HEK293 (cell line): ENCODE results near the gene APBB1.

ENCODE experiments used
- CTCF ChIA-PET: fragments of 350-600 bp; formaldehyde crosslinking; extraction: SDS; loops from one replicate; lab custom pipeline; 2021; ENCODE audit warnings: antibody characterized with exemption; lab: Yijun Ruan, JAX
- POLR2A ChIA-PET: fragments of 300-600 bp; formaldehyde crosslinking; extraction: SDS; loops from one replicate; lab custom pipeline; 2020; ENCODE audit warnings: antibody characterized with exemption, inconsistent platforms; lab: Yijun Ruan, JAX
- H3K27ac ChIP-seq: fragments of 200-500 bp; sonication (Bioruptor generic); 2 replicates; pipeline ENCODE4 v1.5.1; 2014; ENCODE audit warnings: low read depth, low read length, control low read depth, inconsistent platforms; ENCODE audit errors: extremely low read depth
- H3K36me3 ChIP-seq, 2 experiments: fragments of 200-500 bp in 1 of 2; sonication (Bioruptor generic) in 1 of 2; 1 replicate in 1 of 2; 2 replicates in 1 of 2; pipeline ENCODE4 v1.5.1; 2014 to 2017; ENCODE audit warnings: inconsistent platforms in 2 of 2, low read length in 2 of 2; ENCODE audit not compliant: control insufficient read depth in 2 of 2, insufficient read depth in 1 of 2
- H3K4me1 ChIP-seq: fragments of 200-500 bp; sonication (Bioruptor generic); 2 replicates; pipeline ENCODE4 v1.5.1; 2014; ENCODE audit warnings: mild to moderate bottlenecking, low read length, inconsistent platforms; ENCODE audit not compliant: control insufficient read depth, insufficient read depth
- H3K4me3 ChIP-seq: 2 replicates; pipeline ENCODE4 v1.5.1; 2011; ENCODE audit warnings: low read depth, mild to moderate bottlenecking, control low read depth, low read length, moderate library complexity
- H3K9me3 ChIP-seq: fragments of 200-500 bp; sonication (Bioruptor generic); 2 replicates; pipeline ENCODE4 v1.5.1; 2014; ENCODE audit warnings: low read depth, low read length, inconsistent platforms; ENCODE audit not compliant: control insufficient read depth, insufficient read depth
- SALL2 ChIP-seq: fragments of 450-650 bp; formaldehyde crosslinking; IDR thresholded peaks from 2 replicates; pipeline ENCODE4 v1.5.0; 2017; ENCODE audit warnings: missing biosample characterization, mild to moderate bottlenecking, missing genetic modification characterization, borderline replicate concordance
- SCRT1 ChIP-seq: fragments of 450-650 bp; formaldehyde crosslinking; IDR thresholded peaks from 2 replicates; pipeline ENCODE4 v1.5.1; 2016; ENCODE audit warnings: missing biosample characterization, missing genetic modification characterization, borderline replicate concordance
- SCRT2 ChIP-seq: fragments of 450-650 bp; formaldehyde crosslinking; IDR thresholded peaks from 2 replicates; pipeline ENCODE4 v1.5.1; 2016; ENCODE audit warnings: missing biosample characterization, missing genetic modification characterization
- SP7 ChIP-seq: fragments of 450-650 bp; formaldehyde crosslinking; IDR thresholded peaks from 2 replicates; pipeline ENCODE4 v1.5.1; 2016; ENCODE audit warnings: missing biosample characterization, missing genetic modification characterization
- ZNF146 ChIP-seq: fragments of 450-650 bp; formaldehyde crosslinking; IDR thresholded peaks from 2 replicates; pipeline ENCODE4 v1.5.1; 2016; ENCODE audit warnings: missing biosample characterization, missing genetic modification characterization
- ZNF221 ChIP-seq: fragments of 450-650 bp; formaldehyde crosslinking; IDR thresholded peaks from 2 replicates; pipeline ENCODE4 v1.5.1; 2017; ENCODE audit warnings: missing biosample characterization, missing genetic modification characterization, borderline replicate concordance
- ZNF24 ChIP-seq: fragments of 450-650 bp; formaldehyde crosslinking; IDR thresholded peaks from 2 replicates; pipeline ENCODE4 v1.5.1; 2016; ENCODE audit warnings: missing biosample characterization, missing genetic modification characterization
- ZNF274 ChIP-seq, 2 experiments: fragments of 200-500 bp in 1 of 2; fragments of 450-650 bp in 1 of 2; sonication (Bioruptor generic) in 1 of 2; formaldehyde crosslinking in 1 of 2; IDR thresholded peaks; 2 replicates each; pipeline versions ENCODE4 v1.5.1 to v1.6.1; 2014 to 2016; ENCODE audit warnings: borderline replicate concordance in 1 of 2, inconsistent platforms in 1 of 2, low read length in 1 of 2, missing biosample characterization in 1 of 2, missing genetic modification characterization in 1 of 2
- ZNF544 ChIP-seq: fragments of 450-650 bp; formaldehyde crosslinking; IDR thresholded peaks from 2 replicates; pipeline ENCODE4 v1.5.0; 2017; ENCODE audit warnings: missing biosample characterization, missing genetic modification characterization
- ZNF629 ChIP-seq: fragments of 450-650 bp; formaldehyde crosslinking; IDR thresholded peaks from 2 replicates; pipeline ENCODE4 v1.5.1; 2017; ENCODE audit warnings: missing biosample characterization, missing genetic modification characterization
- ZNF677 ChIP-seq: fragments of 450-650 bp; IDR thresholded peaks from 2 replicates; pipeline ENCODE4 v1.5.0; 2018; ENCODE audit warnings: missing biosample characterization, mild to moderate bottlenecking, missing genetic modification characterization, moderate library complexity
- ZNF707 ChIP-seq: fragments of 450-650 bp; formaldehyde crosslinking; IDR thresholded peaks from 2 replicates; pipeline ENCODE4 v1.5.1; 2016; ENCODE audit warnings: missing biosample characterization, missing genetic modification characterization
- ZNF776 ChIP-seq: fragments of 450-650 bp; formaldehyde crosslinking; IDR thresholded peaks from 2 replicates; pipeline ENCODE4 v1.5.0; 2017; ENCODE audit warnings: missing biosample characterization, missing genetic modification characterization, borderline replicate concordance
- ZSCAN23 ChIP-seq: fragments of 450-650 bp; formaldehyde crosslinking; IDR thresholded peaks from 2 replicates; pipeline ENCODE4 v1.5.1; 2016; ENCODE audit warnings: missing biosample characterization, missing genetic modification characterization
- ZXDB ChIP-seq: fragments of 450-650 bp; formaldehyde crosslinking; IDR thresholded peaks from 2 replicates; pipeline ENCODE4 v1.5.1; 2016; ENCODE audit warnings: missing biosample characterization, missing genetic modification characterization
- TF ChIP-seq, protein P1 (sequence below): fragments of 450-650 bp; formaldehyde crosslinking; IDR thresholded peaks from 2 replicates; pipeline ENCODE4 v1.5.1; 2016; ENCODE audit warnings: missing biosample characterization, missing genetic modification characterization
- TF ChIP-seq, protein P2 (sequence below): fragments of 450-650 bp; formaldehyde crosslinking; IDR thresholded peaks from 2 replicates; pipeline ENCODE4 v1.5.1; 2016; ENCODE audit warnings: missing biosample characterization, missing genetic modification characterization
- TF ChIP-seq, protein P3 (sequence below): fragments of 450-650 bp; formaldehyde crosslinking; IDR thresholded peaks from 2 replicates; pipeline ENCODE4 v1.5.1; 2016; ENCODE audit warnings: missing biosample characterization, missing genetic modification characterization, borderline replicate concordance
- TF ChIP-seq, protein P4 (sequence below): fragments of 450-650 bp; formaldehyde crosslinking; IDR thresholded peaks from 2 replicates; pipeline ENCODE4 v1.5.1; 2017; ENCODE audit warnings: missing biosample characterization, missing genetic modification characterization
- TF ChIP-seq, protein P5 (sequence below): fragments of 450-650 bp; formaldehyde crosslinking; IDR thresholded peaks from 2 replicates; pipeline ENCODE4 v1.5.1; 2016; ENCODE audit warnings: missing biosample characterization, missing genetic modification characterization
- TF ChIP-seq, protein P6 (sequence below): fragments of 450-650 bp; formaldehyde crosslinking; optimal IDR thresholded peaks from 2 replicates; pipeline ENCODE3; 2016; ENCODE audit warnings: missing biosample characterization, mild to moderate bottlenecking, missing genetic modification characterization
- TF ChIP-seq, protein P7 (sequence below): sonication (generic); formaldehyde crosslinking; IDR thresholded peaks from 2 replicates; pipeline ENCODE4 v1.8.1; 2022; ENCODE audit warnings: mild to moderate bottlenecking, moderate library complexity, missing genetic modification reagents

Gene APBB1

DNA sequence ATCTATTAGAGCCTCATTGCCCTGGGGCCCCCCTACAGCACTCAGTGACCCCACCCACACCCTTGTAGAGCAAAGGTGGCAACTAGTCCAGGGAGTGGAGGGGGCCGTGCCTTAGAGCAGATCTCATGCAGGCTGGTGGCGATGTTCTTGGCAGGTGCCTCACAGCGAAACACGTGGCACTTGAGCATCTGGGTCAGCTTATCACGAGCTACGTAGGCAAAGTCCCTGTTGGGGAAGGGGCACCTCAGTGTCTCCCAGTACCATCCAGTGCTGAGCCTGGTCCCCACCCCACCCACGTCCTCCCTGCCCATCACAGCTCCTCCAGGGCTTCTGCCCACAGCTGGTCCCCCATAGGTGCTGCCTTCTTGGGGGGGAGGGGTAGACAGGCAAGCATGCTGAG is 17.4 kb downstream of the APBB1 start:
- Histone ChIP-seq H3K4me1 (no peaks in the 10 kb centered on the region), H3K27ac (no peak overlapping the region), H3K36me3 (peaks cover 0 to 79% of the 10 kb centered on the region in 2 experiments; a peak in 1 of 3 replicates), H3K4me3 (no peak overlapping the region)
- no peak for TF ChIP-seq ZNF274 (IDR thresholded peaks at IDR 0.05; ENCODE audit: low read length)
- no peak for TF ChIP-seq ZNF274 (tag by site-specific recombination; IDR thresholded peaks at IDR 0.05; ENCODE audit: borderline replicate concordance)
- TF ChIP-seq ZNF221 (tag by site-specific recombination): no peak
- no peak for TF ChIP-seq ZNF544 (tag by site-specific recombination)
- TF ChIP-seq, protein P1, sequence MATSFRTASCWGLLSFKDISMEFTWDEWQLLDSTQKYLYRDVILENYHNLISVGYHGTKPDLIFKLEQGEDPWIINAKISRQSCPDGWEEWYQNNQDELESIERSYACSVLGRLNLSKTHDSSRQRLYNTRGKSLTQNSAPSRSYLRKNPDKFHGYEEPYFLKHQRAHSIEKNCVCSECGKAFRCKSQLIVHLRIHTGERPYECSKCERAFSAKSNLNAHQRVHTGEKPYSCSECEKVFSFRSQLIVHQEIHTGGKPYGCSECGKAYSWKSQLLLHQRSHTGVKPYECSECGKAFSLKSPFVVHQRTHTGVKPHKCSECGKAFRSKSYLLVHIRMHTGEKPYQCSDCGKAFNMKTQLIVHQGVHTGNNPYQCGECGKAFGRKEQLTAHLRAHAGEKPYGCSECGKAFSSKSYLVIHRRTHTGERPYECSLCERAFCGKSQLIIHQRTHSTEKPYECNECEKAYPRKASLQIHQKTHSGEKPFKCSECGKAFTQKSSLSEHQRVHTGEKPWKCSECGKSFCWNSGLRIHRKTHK (tag by site-specific recombination): no peak
- TF ChIP-seq, protein P2, sequence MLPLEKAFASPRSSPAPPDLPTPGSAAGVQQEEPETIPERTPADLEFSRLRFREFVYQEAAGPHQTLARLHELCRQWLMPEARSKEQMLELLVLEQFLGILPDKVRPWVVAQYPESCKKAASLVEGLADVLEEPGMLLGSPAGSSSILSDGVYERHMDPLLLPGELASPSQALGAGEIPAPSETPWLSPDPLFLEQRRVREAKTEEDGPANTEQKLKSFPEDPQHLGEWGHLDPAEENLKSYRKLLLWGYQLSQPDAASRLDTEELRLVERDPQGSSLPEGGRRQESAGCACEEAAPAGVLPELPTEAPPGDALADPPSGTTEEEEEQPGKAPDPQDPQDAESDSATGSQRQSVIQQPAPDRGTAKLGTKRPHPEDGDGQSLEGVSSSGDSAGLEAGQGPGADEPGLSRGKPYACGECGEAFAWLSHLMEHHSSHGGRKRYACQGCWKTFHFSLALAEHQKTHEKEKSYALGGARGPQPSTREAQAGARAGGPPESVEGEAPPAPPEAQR (tag by site-specific recombination): no peak
- TF ChIP-seq, protein P3, sequence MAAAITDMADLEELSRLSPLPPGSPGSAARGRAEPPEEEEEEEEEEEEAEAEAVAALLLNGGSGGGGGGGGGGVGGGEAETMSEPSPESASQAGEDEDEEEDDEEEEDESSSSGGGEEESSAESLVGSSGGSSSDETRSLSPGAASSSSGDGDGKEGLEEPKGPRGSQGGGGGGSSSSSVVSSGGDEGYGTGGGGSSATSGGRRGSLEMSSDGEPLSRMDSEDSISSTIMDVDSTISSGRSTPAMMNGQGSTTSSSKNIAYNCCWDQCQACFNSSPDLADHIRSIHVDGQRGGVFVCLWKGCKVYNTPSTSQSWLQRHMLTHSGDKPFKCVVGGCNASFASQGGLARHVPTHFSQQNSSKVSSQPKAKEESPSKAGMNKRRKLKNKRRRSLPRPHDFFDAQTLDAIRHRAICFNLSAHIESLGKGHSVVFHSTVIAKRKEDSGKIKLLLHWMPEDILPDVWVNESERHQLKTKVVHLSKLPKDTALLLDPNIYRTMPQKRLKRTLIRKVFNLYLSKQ (tag by site-specific recombination): no peak
- TF ChIP-seq ZSCAN23: no peak
- TF ChIP-seq ZXDB: no peak
- TF ChIP-seq, protein P4, sequence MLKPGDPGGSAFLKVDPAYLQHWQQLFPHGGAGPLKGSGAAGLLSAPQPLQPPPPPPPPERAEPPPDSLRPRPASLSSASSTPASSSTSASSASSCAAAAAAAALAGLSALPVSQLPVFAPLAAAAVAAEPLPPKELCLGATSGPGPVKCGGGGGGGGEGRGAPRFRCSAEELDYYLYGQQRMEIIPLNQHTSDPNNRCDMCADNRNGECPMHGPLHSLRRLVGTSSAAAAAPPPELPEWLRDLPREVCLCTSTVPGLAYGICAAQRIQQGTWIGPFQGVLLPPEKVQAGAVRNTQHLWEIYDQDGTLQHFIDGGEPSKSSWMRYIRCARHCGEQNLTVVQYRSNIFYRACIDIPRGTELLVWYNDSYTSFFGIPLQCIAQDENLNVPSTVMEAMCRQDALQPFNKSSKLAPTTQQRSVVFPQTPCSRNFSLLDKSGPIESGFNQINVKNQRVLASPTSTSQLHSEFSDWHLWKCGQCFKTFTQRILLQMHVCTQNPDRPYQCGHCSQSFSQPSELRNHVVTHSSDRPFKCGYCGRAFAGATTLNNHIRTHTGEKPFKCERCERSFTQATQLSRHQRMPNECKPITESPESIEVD (tag by site-specific recombination): no peak
- TF ChIP-seq, protein P5, sequence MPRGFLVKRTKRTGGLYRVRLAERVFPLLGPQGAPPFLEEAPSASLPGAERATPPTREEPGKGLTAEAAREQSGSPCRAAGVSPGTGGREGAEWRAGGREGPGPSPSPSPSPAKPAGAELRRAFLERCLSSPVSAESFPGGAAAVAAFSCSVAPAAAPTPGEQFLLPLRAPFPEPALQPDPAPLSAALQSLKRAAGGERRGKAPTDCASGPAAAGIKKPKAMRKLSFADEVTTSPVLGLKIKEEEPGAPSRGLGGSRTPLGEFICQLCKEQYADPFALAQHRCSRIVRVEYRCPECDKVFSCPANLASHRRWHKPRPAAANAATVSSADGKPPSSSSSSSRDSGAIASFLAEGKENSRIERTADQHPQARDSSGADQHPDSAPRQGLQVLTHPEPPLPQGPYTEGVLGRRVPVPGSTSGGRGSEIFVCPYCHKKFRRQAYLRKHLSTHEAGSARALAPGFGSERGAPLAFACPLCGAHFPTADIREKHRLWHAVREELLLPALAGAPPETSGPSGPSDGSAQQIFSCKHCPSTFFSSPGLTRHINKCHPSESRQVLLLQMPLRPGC: no peak
- no peak for TF ChIP-seq ZNF24 (tag by site-specific recombination)
- TF ChIP-seq ZNF776: no peak
- no peak for TF ChIP-seq ZNF677 (tag by site-specific recombination)
- TF ChIP-seq ZNF707 (tag by site-specific recombination): no peak
- TF ChIP-seq, all 188 proteins: peak for 0
- no peaks in the 10 kb centered on the region for H3K9me3 ChIP-seq
- POLR2A ChIA-PET: no interaction called here
- CTCF ChIA-PET: interaction anchor here (1.1 to 3.3 kb wide), 3 partner anchors 22 to 28 kb away, joined by 3 to 14 read pairs (median 7); no protein-coding TSS in a partner anchor

DNA sequence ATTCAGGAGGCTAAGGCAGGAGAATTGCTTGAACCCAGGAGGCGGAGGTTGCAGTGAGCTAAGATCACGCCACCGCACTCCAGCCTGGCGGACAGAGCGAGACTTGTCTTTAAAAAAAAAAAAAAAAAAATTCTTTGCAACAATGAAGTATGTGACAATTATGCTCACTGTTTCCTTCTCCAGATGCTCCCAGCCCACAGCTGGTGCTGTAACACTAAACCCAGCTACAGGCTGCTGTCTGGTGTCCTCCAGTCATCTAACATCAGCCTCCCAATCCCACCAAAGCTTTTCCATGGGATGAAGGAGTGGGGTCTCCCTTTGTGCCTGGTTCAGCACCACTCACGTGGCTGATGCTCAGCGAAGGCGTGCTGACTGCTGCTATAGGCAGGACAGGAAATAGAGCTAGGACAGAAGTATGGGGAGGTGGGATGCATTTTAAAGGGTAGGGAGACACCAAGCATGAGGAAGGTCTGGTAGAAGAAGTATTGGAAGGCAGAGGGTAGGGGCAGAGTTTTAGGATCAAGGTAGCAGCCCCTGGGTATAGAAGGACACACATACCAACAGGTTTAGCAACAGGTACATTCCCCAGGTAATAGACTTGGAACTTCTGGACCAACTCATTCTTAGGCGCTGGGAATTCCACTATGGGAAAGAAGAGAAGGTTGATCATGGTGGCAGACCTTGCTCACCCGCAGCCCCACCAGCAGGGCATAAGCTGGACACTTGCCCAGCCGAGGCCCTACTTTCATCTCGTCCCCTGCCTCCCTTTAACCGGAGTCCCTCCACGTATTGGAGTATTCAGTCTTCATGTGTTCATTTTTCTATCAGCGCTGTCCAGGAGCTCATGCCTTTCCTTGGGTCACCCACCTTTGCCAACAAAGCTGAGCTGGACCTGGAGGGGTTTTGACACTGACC is 18.2 kb downstream of the APBB1 start:
- H3K36me3 ChIP-seq: peaks cover 0 to 83% of the 10 kb centered on the region in 2 experiments; a peak in 1 of 3 replicates
- ChIA-PET POLR2A (no interaction called here), CTCF (interaction anchor here (0.6 to 3.3 kb wide), 3 partner anchors 21 to 38 kb away, joined by 3 to 14 read pairs (median 3); no protein-coding TSS in a partner anchor)
- no peak overlapping the region for H3K4me3 ChIP-seq
- TF ChIP-seq SALL2: no peak
- TF ChIP-seq SCRT2 (tag by site-specific recombination): peak; percentile 95
- TF ChIP-seq, protein P6, sequence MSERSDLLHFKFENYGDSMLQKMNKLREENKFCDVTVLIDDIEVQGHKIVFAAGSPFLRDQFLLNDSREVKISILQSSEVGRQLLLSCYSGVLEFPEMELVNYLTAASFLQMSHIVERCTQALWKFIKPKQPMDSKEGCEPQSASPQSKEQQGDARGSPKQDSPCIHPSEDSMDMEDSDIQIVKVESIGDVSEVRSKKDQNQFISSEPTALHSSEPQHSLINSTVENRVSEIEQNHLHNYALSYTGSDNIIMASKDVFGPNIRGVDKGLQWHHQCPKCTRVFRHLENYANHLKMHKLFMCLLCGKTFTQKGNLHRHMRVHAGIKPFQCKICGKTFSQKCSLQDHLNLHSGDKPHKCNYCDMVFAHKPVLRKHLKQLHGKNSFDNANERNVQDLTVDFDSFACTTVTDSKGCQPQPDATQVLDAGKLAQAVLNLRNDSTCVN (tag by site-specific recombination): no peak
- TF ChIP-seq SCRT1 (tag by site-specific recombination): peak; percentile 89
- no peak for TF ChIP-seq ZNF146 (tag by site-specific recombination)
- TF ChIP-seq, protein P7, sequence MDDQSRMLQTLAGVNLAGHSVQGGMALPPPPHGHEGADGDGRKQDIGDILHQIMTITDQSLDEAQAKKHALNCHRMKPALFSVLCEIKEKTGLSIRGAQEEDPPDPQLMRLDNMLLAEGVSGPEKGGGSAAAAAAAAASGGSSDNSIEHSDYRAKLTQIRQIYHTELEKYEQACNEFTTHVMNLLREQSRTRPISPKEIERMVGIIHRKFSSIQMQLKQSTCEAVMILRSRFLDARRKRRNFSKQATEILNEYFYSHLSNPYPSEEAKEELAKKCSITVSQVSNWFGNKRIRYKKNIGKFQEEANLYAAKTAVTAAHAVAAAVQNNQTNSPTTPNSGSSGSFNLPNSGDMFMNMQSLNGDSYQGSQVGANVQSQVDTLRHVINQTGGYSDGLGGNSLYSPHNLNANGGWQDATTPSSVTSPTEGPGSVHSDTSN (CRISPR knock-in tag): no peak
- no peak for TF ChIP-seq SP7 (tag by site-specific recombination)
- TF ChIP-seq ZNF629 (tag by site-specific recombination): no peak
- H3K27ac ChIP-seq: no peak overlapping the region
- H3K9me3 ChIP-seq: no peaks in the 10 kb centered on the region
- H3K4me1 ChIP-seq: no peaks in the 10 kb centered on the region
